Choroid plexus epithelial cell (primary cell): ENCODE data around the gene MFSD6.
"Not testable (repeated sequence)": the region's sequence is repeated elsewhere in the genome, so short reads cannot be mapped to it uniquely, and the experiment has no call there.

Experiments used
- DNase-seq: peaks from one replicate; pipeline ENCODE4 v3.0.0-alpha.2; 2010; ENCODE audit warnings: low read depth
- H3K4me3 ChIP-seq: 2 replicates; pipeline ENCODE4 v1.5.1; 2011; ENCODE audit warnings: low read depth, mild to moderate bottlenecking, control low read depth, low read length, moderate library complexity
- TF ChIP-seq, protein P1 (sequence below): conservative IDR thresholded peaks from 2 replicates; pipeline ENCODE4 v1.5.1; 2011; ENCODE audit warnings: low read depth, mild to moderate bottlenecking, control low read depth, inconsistent platforms, low read length, moderate library complexity

MFSD6 gene

DNA sequence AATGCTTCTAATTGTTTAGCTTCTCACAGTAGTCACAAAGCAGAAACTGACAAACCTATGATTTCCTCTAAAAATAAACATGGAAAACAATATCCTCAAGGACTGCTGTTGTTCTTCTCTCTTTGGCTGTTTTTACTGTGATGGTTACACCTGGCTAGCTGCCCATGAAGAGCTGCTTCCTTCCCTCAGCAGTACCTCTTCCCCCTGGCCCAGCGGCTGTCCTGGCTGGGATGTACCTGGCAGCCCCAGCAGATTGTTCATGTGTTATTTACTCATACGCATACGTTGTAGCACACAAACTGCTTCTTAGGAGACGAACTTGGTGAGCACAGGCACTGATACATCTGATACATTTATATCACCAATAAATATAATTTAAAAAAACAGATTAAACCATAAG is 99.0 kb downstream of the MFSD6 start:
- peak; percentile 14 for DNase-seq
- TF ChIP-seq, protein P1, sequence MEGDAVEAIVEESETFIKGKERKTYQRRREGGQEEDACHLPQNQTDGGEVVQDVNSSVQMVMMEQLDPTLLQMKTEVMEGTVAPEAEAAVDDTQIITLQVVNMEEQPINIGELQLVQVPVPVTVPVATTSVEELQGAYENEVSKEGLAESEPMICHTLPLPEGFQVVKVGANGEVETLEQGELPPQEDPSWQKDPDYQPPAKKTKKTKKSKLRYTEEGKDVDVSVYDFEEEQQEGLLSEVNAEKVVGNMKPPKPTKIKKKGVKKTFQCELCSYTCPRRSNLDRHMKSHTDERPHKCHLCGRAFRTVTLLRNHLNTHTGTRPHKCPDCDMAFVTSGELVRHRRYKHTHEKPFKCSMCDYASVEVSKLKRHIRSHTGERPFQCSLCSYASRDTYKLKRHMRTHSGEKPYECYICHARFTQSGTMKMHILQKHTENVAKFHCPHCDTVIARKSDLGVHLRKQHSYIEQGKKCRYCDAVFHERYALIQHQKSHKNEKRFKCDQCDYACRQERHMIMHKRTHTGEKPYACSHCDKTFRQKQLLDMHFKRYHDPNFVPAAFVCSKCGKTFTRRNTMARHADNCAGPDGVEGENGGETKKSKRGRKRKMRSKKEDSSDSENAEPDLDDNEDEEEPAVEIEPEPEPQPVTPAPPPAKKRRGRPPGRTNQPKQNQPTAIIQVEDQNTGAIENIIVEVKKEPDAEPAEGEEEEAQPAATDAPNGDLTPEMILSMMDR = no peak
- H3K4me3 ChIP-seq = no peak overlapping the region

DNA sequence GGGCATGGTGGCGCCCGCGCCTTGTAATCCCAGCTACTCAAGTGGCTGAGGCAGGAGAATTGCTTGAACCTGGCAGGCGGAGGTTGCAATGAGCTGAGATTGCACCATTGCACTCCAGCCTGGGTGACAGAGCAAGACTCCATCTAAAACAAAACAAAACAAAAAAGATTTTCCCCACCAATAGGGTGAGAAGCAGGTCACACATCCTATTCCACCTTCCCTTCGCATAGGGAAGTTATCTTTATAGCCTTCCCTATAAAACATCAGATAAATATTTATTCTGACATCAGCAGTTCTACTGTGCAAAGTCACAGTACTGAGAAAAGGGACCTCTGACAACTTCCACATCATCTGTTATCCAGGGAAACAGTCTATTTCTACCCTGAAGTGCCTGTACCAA is 101.7 kb downstream of the MFSD6 start:
- not testable (repeated sequence) for H3K4me3 ChIP-seq, DNase-seq

DNA sequence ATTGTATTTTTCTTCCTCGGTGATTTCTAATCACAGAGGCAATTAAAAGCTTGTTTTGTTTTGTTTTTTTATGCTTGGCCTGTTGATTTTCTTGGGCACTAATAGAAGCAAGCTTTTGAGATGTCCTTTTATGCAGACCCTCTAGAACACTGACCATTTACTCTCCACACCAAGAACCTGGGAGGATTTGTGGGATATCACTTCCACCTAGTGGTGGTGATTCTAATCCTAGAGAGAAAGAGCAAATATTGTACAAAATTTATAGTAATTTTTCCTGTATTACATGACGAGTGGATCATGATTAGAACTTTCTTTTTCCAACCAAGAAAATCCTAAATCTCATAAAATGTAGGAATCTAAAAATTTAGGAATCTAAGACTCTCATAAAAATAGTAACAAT is 102.9 kb downstream of the MFSD6 start:
- no peak overlapping the region for H3K4me3 ChIP-seq
- DNase-seq = peak; percentile 78
- TF ChIP-seq, protein P1 = peak; percentile 69

DNA sequence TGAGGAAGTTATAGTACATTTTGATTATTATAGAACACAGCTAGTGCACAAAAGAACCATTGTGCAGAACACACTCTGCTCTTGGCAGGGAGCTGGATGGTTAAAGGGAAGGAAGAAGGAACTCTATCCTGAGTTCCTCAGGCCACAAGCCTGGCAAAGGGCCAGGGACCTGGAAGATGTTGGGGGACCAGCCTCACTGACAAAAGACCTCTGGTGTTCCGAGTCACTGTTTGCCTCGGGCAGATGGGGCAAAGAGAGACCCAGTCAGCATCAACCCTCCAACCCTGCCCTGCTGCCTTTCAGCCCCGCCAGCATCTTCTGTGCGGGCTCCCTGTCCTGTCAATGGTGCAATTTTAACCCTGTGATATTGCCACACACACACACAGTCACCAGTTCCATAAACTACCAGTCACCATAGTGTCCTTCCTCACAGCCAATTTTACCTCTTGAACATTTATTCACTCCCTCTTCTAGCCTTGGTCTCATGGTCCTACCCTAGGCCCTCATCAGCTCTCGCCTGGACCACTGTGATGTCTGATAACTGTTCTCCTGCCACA is 104.5 kb downstream of the MFSD6 start:
- H3K4me3 ChIP-seq = no peak overlapping the region
- no peak for DNase-seq
- TF ChIP-seq, protein P1 = no peak

DNA sequence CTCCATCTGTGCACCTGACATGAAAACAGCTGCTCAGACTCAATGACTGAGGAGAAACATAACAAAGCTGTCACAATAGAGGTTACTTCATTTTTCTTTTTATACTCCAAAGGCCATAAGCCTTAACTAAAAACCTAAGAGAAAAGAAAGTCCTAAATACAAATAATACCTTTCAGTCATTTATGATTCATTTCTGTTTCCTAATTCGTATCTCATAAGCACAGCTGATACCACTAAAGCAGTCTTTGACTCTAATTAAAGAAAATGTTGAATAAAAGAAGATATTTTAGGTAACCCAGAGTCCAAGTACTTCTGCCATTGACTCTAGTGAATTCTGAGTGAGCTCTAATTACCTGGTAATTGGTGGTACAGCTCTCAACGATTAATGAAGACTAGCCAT is 105.7 kb downstream of the MFSD6 start:
- TF ChIP-seq, protein P1 = no peak
- no peak for DNase-seq

DNA sequence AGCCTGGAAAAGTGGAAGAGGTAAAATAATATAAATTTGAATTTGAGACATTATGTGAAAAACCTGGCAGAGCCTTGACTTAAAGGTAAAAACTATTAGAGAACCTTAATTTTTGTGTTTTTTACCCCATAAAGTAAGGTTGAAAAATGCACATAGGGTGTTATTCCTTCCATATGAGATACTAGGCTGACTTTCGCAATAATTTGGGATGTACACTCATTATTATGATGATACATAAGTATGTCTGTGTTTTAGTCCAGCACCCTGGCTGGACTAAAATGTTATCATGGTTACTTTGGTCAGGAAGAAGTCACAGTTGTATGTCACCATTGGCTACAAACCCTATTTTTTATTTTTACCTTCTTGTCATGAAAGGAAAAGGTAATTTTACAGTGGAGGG is 106.5 kb downstream of the MFSD6 start:
- no peak for DNase-seq
- TF ChIP-seq, protein P1 = no peak

More for the DNA sequence above, 105.7 kb downstream of the MFSD6 start:
- H3K4me3 ChIP-seq = no peak overlapping the region

DNA sequence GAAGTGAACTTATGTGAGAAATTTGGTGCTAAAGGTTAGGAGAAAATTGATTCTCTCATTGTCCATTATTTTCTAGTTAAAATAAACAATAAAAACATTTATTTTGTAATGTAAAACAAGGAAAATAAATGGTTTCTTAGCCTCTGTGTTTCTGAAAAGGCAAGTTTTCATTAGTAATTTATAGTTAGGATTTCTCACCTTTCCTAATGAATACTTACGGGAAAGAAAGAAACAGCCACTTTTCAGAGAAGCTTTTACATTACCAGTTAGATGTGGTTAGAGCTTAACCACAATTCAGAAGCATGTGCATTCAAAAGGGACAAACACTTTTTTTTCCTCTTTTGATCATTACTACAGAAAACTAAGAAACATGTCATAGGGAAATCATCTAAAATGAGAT is 107.5 kb downstream of the MFSD6 start:
- no peak overlapping the region for H3K4me3 ChIP-seq
- no peak for DNase-seq

More for the DNA sequence above, 106.5 kb downstream of the MFSD6 start:
- H3K4me3 ChIP-seq = no peak overlapping the region

More for the DNA sequence above, 107.5 kb downstream of the MFSD6 start:
- TF ChIP-seq, protein P1 = no peak
